K562 treated with DMSO at 1 percent for 12 hours (cell line): ENCODE measurements around the gene CLK1. TPM values are rescaled to one million over a fixed set of nuclear protein-coding genes. Genes with fewer than 3 reads are reported as not detected.

Experiments used
- total RNA-seq: library from RNA; unstranded; fragments of 300-600 nt; gene quantifications from 2 replicates; pipeline ENCODE4 v1.2.3, GENCODE V29; 2022; ENCODE audit not compliant: insufficient read depth

Gene CLK1
- 28.3 and 39.7 TPM in 2 replicates for total RNA-seq

GRCh38 chr2:200864176-200865034, at the start of gene CLK1:
Gene CLK1 (minus strand): TSS chr2:200864658. CDS start chr2:200861862, 2,796 bp downstream.

GRCh38 chr2:200888704-200889625, 24.5 kb upstream of the CLK1 start, which contains the start of the genes NIF3L1 and PPIL3:
Gene NIF3L1 (plus strand): TSS chr2:200889371. CDS start chr2:200891944, 2,573 bp downstream.
Gene PPIL3 (minus strand): TSS chr2:200889077. CDS start chr2:200887615, 1,462 bp downstream.

GRCh38 chr2:200811333-200812121, 52.9 kb downstream of the CLK1 start, which contains the start of gene BZW1:
Gene BZW1 (plus strand): TSS chr2:200811910. CDS start chr2:200813218, 1,308 bp downstream.

Other genes starting within 250 kb of the CLK1 start
- gene BZW1, start 52.7 kb downstream of the CLK1 start, total RNA-seq = 27.4 and 64.3 TPM in 2 replicates
- 21.0 and 22.7 TPM in 2 replicates for gene PPIL3, start 24.4 kb upstream of the CLK1 start, total RNA-seq
- gene NIF3L1, start 24.7 kb upstream of the CLK1 start, total RNA-seq = 19.3 and 30.2 TPM in 2 replicates
- gene ORC2, start 99.0 kb upstream of the CLK1 start, total RNA-seq = 4.6 and 8.1 TPM in 2 replicates
- gene HYCC2, start 207.0 kb upstream of the CLK1 start, total RNA-seq = 0.96 and 4.6 TPM in 2 replicates
- 50.2 and 62.5 TPM in 2 replicates for gene NDUFB3, start 207.3 kb upstream of the CLK1 start, total RNA-seq